A204.1 (cell line): ENCODE results near the gene TAF1C.
"Not testable (repeated sequence)": the region's sequence is repeated elsewhere in the genome, so short reads cannot be mapped to it uniquely, and the experiment has no call there.

Experiments used
- FAIRE-seq: peaks from 2 replicates; lab custom pipeline; 2012; peaks lifted over from hg19 to GRCh38; lab: Jason Lieb, UNC

Gene TAF1C

GRCh38 chr16:84207879-84208278 lies 21.0 kb upstream of the TAF1C start:
- FAIRE-seq, result no peak

GRCh38 chr16:84207251-84207650 lies 20.4 kb upstream of the TAF1C start:
- FAIRE-seq, result no peak

GRCh38 chr16:84205976-84206691 lies 19.3 kb upstream of the TAF1C start:
- no peak for FAIRE-seq

GRCh38 chr16:84205123-84205522 lies 18.3 kb upstream of the TAF1C start:
- not testable (repeated sequence) for FAIRE-seq

GRCh38 chr16:84204551-84204950 lies 17.7 kb upstream of the TAF1C start:
- FAIRE-seq, result not testable (repeated sequence)

GRCh38 chr16:84199861-84200260 lies 13.0 kb upstream of the TAF1C start:
- no peak for FAIRE-seq

GRCh38 chr16:84199097-84199496 lies 12.2 kb upstream of the TAF1C start:
- no peak for FAIRE-seq

- FAIRE-seq, result no peak
Measured at GRCh38 chr16:84198401-84198800, 11.5 kb upstream of the TAF1C start.

- no peak for FAIRE-seq
Measured at GRCh38 chr16:84197466-84198128, 10.7 kb upstream of the TAF1C start.

GRCh38 chr16:84196727-84197394 lies 10.0 kb upstream of the TAF1C start:
- FAIRE-seq, result no peak

GRCh38 chr16:84196101-84196500 lies 9.2 kb upstream of the TAF1C start:
- no peak for FAIRE-seq

- FAIRE-seq, result no peak
Measured at GRCh38 chr16:84195201-84196093, 8.6 kb upstream of the TAF1C start.

GRCh38 chr16:84194470-84195200 lies 7.8 kb upstream of the TAF1C start:
- FAIRE-seq, result no peak

GRCh38 chr16:84194018-84194417 lies 7.2 kb upstream of the TAF1C start:
- no peak for FAIRE-seq

GRCh38 chr16:84193480-84193879 lies 6.6 kb upstream of the TAF1C start:
- no peak for FAIRE-seq

- no peak for FAIRE-seq
Measured at GRCh38 chr16:84191466-84191865, 4.6 kb upstream of the TAF1C start.

- FAIRE-seq, result no peak
Measured at GRCh38 chr16:84190731-84191388, 4.0 kb upstream of the TAF1C start, which contains the start of gene ADAD2. TSS of gene ADAD2 (plus strand) at chr16:84191157. CDS start at chr16:84191231, 74 bp downstream.

GRCh38 chr16:84184775-84185174 lies 2.1 kb downstream of the TAF1C start:
- FAIRE-seq, result no peak

- FAIRE-seq, result no peak
Measured at GRCh38 chr16:84183911-84184591, 2.8 kb downstream of the TAF1C start.

GRCh38 chr16:84183572-84183875 lies 3.3 kb downstream of the TAF1C start:
- FAIRE-seq, result no peak
